Uterus (tissue), 2 donors: ENCODE measurements around the gene NRG3.

Experiments
- POLR2A ChIP-seq, 2 donors: fragments of 450-650 bp; IDR thresholded peaks; one replicate each; pipeline ENCODE4 v1.6.1; 2016; ENCODE audit warnings: antibody characterized with exemption in 2 of 2, mild to moderate bottlenecking in 1 of 2, moderate library complexity in 1 of 2
- TF ChIP-seq, protein P1 (sequence below), 4 experiments: fragments of 200-600 bp in 2 of 4; fragments of 450-650 bp in 2 of 4; sonication (generic) in 2 of 4; IDR thresholded peaks; one replicate each; pipeline ENCODE4 v1.5.1; 2016 to 2019; ENCODE audit warnings: antibody characterized with exemption in 4 of 4, mild to moderate bottlenecking in 2 of 4, moderate library complexity in 1 of 4

DNA sequence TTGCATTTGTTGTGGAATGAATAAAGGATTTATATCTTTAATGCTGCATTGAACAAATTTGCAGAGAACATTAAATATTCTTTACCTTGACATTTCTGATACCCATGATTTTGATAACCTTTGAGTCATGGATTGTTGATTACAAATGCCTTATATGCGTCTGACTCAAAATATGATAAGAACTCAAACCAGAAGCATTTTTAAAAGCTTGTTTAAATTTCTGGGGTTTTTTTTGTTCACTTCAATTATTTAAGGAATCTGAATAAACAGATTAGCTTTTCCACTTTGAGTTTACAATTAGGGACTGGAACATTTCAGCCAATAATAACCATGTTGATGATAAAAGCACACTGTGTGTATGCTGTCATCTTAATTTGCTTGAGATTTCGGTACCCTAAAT lies 253.5 kb downstream of the NRG3 start:
- no peak for TF ChIP-seq POLR2A (IDR thresholded peaks at IDR 0.05)
- TF ChIP-seq, protein P1, sequence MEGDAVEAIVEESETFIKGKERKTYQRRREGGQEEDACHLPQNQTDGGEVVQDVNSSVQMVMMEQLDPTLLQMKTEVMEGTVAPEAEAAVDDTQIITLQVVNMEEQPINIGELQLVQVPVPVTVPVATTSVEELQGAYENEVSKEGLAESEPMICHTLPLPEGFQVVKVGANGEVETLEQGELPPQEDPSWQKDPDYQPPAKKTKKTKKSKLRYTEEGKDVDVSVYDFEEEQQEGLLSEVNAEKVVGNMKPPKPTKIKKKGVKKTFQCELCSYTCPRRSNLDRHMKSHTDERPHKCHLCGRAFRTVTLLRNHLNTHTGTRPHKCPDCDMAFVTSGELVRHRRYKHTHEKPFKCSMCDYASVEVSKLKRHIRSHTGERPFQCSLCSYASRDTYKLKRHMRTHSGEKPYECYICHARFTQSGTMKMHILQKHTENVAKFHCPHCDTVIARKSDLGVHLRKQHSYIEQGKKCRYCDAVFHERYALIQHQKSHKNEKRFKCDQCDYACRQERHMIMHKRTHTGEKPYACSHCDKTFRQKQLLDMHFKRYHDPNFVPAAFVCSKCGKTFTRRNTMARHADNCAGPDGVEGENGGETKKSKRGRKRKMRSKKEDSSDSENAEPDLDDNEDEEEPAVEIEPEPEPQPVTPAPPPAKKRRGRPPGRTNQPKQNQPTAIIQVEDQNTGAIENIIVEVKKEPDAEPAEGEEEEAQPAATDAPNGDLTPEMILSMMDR (IDR thresholded peaks at IDR 0.05), result no peak
